Gastroesophageal sphincter (tissue), 3 donors: ENCODE measurements around the gene TMEM54.

ENCODE experiments used
- CTCF ChIP-seq, 4 experiments: fragments of 200-600 bp in 2 of 4; fragments of 450-650 bp in 2 of 4; sonication (generic) in 1 of 4; IDR thresholded peaks; one replicate each; pipeline ENCODE4 v1.5.1; 2017 to 2019; ENCODE audit warnings: antibody characterized with exemption in 4 of 4, mild to moderate bottlenecking in 2 of 4, moderate library complexity in 2 of 4
- EP300 ChIP-seq: sonication (generic); formaldehyde crosslinking; IDR thresholded peaks from one replicate; pipeline ENCODE4 v1.6.1; 2017; ENCODE audit warnings: antibody characterized with exemption, mild to moderate bottlenecking

DNA sequence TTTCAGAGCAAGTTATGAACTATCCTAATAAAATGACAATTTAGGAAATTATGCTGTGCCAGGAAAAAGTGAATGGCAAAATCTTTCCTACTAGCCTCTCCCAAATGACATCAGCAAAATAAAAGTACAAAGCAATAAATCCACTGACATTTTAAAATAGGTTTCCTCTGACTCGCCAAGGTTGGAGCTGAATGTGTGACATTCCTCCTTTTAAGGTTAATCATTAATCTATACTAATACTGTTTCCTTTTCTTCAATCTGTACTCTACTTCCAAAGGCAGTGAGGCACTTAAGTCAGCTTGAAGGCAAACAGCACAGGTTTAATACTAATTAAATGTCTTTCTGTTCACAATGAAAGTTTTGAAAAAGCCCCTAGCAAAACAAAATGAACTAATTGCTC is 47.7 kb upstream of the TMEM54 start:
- TF ChIP-seq CTCF (IDR thresholded peaks at IDR 0.05): no peak
- no peak for TF ChIP-seq EP300
